Endothelial cell of umbilical vein (primary cell): ENCODE results near the gene NRARP. TPM values are rescaled to one million over a fixed set of nuclear protein-coding genes. Genes with fewer than 3 reads are reported as not detected.

Experiments used
- BruUV-seq: library from RNA; stranded (reverse); fragments of 400-500 nt; replicated peaks from 2 replicates; lab custom pipeline; 2021; lab: Mats Ljungman, UMichigan
- CTCF ChIA-PET: fragments of 300-600, 350-600 bp; sonication (Branson Sonifier 250); formaldehyde crosslinking; loops from one replicate; lab custom pipeline; 2021; ENCODE audit warnings: antibody characterized with exemption, inconsistent platforms; lab: Charles Lee
- POLR2A ChIA-PET: fragments of 300-600, 350-600 bp; sonication (Branson Sonifier 250); formaldehyde crosslinking; loops from one replicate; lab custom pipeline; 2021; ENCODE audit warnings: antibody characterized with exemption, inconsistent platforms; lab: Charles Lee
- DNase-seq: peaks from one replicate; pipeline ENCODE4 v3.0.0-alpha.2; 2011; ENCODE audit warnings: low read depth, low spot score
- FAIRE-seq: peaks from 2 replicates; lab custom pipeline; 2011; peaks lifted over from hg19 to GRCh38; lab: Jason Lieb, UNC
- H2AFZ ChIP-seq: 2 replicates; pipeline ENCODE4 v1.6.0; 2012; ENCODE audit warnings: low read depth, low read length, control low read depth, inconsistent platforms
- H3K27ac ChIP-seq: 2 replicates; pipeline ENCODE4 v1.5.1; 2011; ENCODE audit warnings: low read depth, mild to moderate bottlenecking, control low read depth, low read length, moderate library complexity; ENCODE audit not compliant: insufficient read depth
- H3K27me3 ChIP-seq, 2 experiments: 2 replicates each; pipeline versions ENCODE4 v1.6.0 to v1.6.1; 2011; ENCODE audit warnings: low read length in 2 of 2, mixed read lengths in 1 of 2; ENCODE audit not compliant: control insufficient read depth in 2 of 2, insufficient read depth in 2 of 2
- H3K36me3 ChIP-seq, 2 experiments: 2 replicates in 1 of 2; 3 replicates in 1 of 2; pipeline ENCODE4 v1.5.1; 2011; ENCODE audit warnings: low read length in 2 of 2, mild to moderate bottlenecking in 1 of 2, moderate library complexity in 1 of 2; ENCODE audit not compliant: control insufficient read depth in 2 of 2, insufficient read depth in 2 of 2; ENCODE audit errors: extremely low read depth in 1 of 2
- H3K4me1 ChIP-seq: 3 replicates; pipeline ENCODE4 v1.5.1; 2011; ENCODE audit warnings: mild to moderate bottlenecking, low read length; ENCODE audit not compliant: control insufficient read depth, insufficient read depth; ENCODE audit errors: extremely low read depth
- H3K4me2 ChIP-seq: 2 replicates; pipeline ENCODE4 v1.6.1; 2011; ENCODE audit warnings: low read length, control low read depth, mixed read lengths; ENCODE audit not compliant: insufficient read depth
- H3K4me3 ChIP-seq, 3 experiments: fragments of 200-600 bp in 1 of 3; sonication (generic), shearing (Covaris generic) in 1 of 3; replicated peaks in 1 of 3; 2 replicates each; pipeline ENCODE4 v1.5.1; 2011 to 2016; ENCODE audit warnings: control low read depth in 3 of 3, low read length in 3 of 3, mild to moderate bottlenecking in 2 of 3, inconsistent platforms in 1 of 3, low read depth in 1 of 3, moderate library complexity in 1 of 3; ENCODE audit not compliant: insufficient read depth in 1 of 3
- H3K79me2 ChIP-seq: 2 replicates; pipeline ENCODE4 v1.6.0; 2012; ENCODE audit warnings: low read length, inconsistent platforms; ENCODE audit not compliant: control insufficient read depth, insufficient read depth
- H3K9ac ChIP-seq: replicated peaks from 2 replicates; pipeline ENCODE3; 2011; ENCODE audit warnings: low read length, control low read depth; ENCODE audit not compliant: insufficient read depth; ENCODE audit errors: extremely low read depth
- H3K9me1 ChIP-seq: replicated peaks from 3 replicates; pipeline ENCODE4 v1.6.0; 2011; ENCODE audit warnings: mild to moderate bottlenecking, low read length; ENCODE audit not compliant: control insufficient read depth, insufficient read depth; ENCODE audit errors: extremely low read depth
- H3K9me3 ChIP-seq: replicated peaks from 2 replicates; pipeline ENCODE4 v1.5.1; 2012; ENCODE audit warnings: low read length, inconsistent platforms; ENCODE audit not compliant: control insufficient read depth, insufficient read depth
- H4K20me1 ChIP-seq: replicated peaks from 2 replicates; pipeline ENCODE3; 2011; ENCODE audit warnings: mild to moderate bottlenecking, low read length; ENCODE audit not compliant: control insufficient read depth, insufficient read depth; ENCODE audit errors: extremely low read depth
- CTCF ChIP-seq, 2 donors: IDR thresholded peaks; 1 replicate in 1 of 2; 2 replicates in 1 of 2; pipeline ENCODE4 v1.5.1; 2011; ENCODE audit warnings: low read length in 2 of 2, mild to moderate bottlenecking in 2 of 2, moderate library complexity in 2 of 2, control low read depth in 1 of 2, inconsistent platforms in 1 of 2, low read depth in 1 of 2; ENCODE audit not compliant: insufficient read depth in 1 of 2; ENCODE audit errors: extremely low read depth in 1 of 2
- EZH2 ChIP-seq: IDR thresholded peaks from 2 replicates; pipeline ENCODE4 v1.6.1; 2012; ENCODE audit warnings: borderline replicate concordance, low read depth, mild to moderate bottlenecking, moderate library complexity, low read length, inconsistent platforms; ENCODE audit not compliant: severe bottlenecking
- FOS ChIP-seq: IDR thresholded peaks from 2 replicates; pipeline ENCODE4 v1.6.1; 2011; ENCODE audit warnings: mild to moderate bottlenecking, low read length, moderate library complexity, borderline replicate concordance; ENCODE audit not compliant: insufficient read depth
- GATA2 ChIP-seq: IDR thresholded peaks from 2 replicates; pipeline ENCODE4 v1.7.0; 2011; ENCODE audit warnings: low read depth, mild to moderate bottlenecking, moderate library complexity, mixed read lengths, low read length; ENCODE audit not compliant: insufficient read length, insufficient read depth
- JUN ChIP-seq: IDR thresholded peaks from 2 replicates; pipeline ENCODE4 v1.6.1; 2011; ENCODE audit warnings: borderline replicate concordance, low read depth; ENCODE audit not compliant: insufficient read length, insufficient read depth
- MAX ChIP-seq: IDR thresholded peaks from 2 replicates; pipeline ENCODE4 v1.6.1; 2011; ENCODE audit not compliant: insufficient read depth, insufficient read length
- MYC ChIP-seq: IDR thresholded peaks from one replicate; pipeline ENCODE4 v1.6.1; 2011; ENCODE audit warnings: mild to moderate bottlenecking, low read depth, low read length
- POLR2A ChIP-seq: IDR thresholded peaks from 2 replicates; pipeline ENCODE4 v1.6.1; 2012; ENCODE audit warnings: low read depth, mild to moderate bottlenecking, control low read depth, low read length
- POLR2AphosphoS5 ChIP-seq: IDR thresholded peaks from 2 replicates; pipeline ENCODE4 v1.6.1; 2012; ENCODE audit warnings: low read depth, mild to moderate bottlenecking, control low read depth, low read length, moderate library complexity; ENCODE audit not compliant: insufficient read depth
- dilution Hi-C: fragments of 300-500 bp; cut with MboI; formaldehyde crosslinking; loops from one replicate; pipeline ENCODE4 v1.15.0; 2019; ENCODE audit warnings: low sequenced_read_pairs; ENCODE audit not compliant: extremely low pct_ligation_motif_present
- intact Hi-C: fragments of 100-400 bp; cut with micrococcal nuclease; formaldehyde crosslinking; loops from one replicate; pipeline ENCODE4 v1.10.0; 2022
- polyA plus RNA-seq, 4 experiments: library from polyadenylated mRNA; depleted of rRNA in 3 of 4; stranded (reverse) in 3 of 4; unstranded in 1 of 4; fragments of >200 nt; gene quantifications; 2 replicates each; pipeline versions ENCODE4 v1.2.1 to v1.2.3, GENCODE V29; 2011 to 2012; ENCODE audit warnings: missing spikeins in 1 of 4
- total RNA-seq: library from RNA; stranded (reverse); gene quantifications from 2 replicates; pipeline ENCODE4 v1.2.3, GENCODE V29; 2021

Gene NRARP
- total and polyA plus RNA-seq, 2 donors (not counting 3 experiments of a cell fraction or from before 2014, with no cell fraction given) = 50.0 to 72.9 TPM

- H3K4me2 ChIP-seq = no peak overlapping the region
- no peak overlapping the region for H3K27ac ChIP-seq
- no peak overlapping the region for H3K9ac ChIP-seq
- TF ChIP-seq FOS (no peak), POLR2AphosphoS5 (no peak), POLR2A (no peak), GATA2 (no peak), JUN (no peak), EZH2 (no peak), CTCF (IDR thresholded peaks at IDR 0.05; ENCODE audit: extremely low read depth in 1 of 2, insufficient read depth in 1 of 2, low read depth in 1 of 2, low read length in 2 of 2) (no peak), MAX (no peak), MYC (no peak)
- no peak overlapping the region for H3K4me3 ChIP-seq
- no peaks in the 10 kb centered on the region for H4K20me1 ChIP-seq
- no TSS peak for BruUV-seq
- dilution Hi-C loops = no loop called here
- peaks cover 42% of the 10 kb centered on the region for H3K79me2 ChIP-seq
- peaks cover 28% of the 10 kb centered on the region for H3K4me1 ChIP-seq
- peaks cover 10% of the 10 kb centered on the region in 2 experiments for H3K36me3 ChIP-seq
- H3K9me3 ChIP-seq = no peaks in the 10 kb centered on the region
- H3K9me1 ChIP-seq = no peaks in the 10 kb centered on the region
- DNase-seq = no peak
- POLR2A ChIA-PET = no interaction called here
- FAIRE-seq = no peak
- CTCF ChIA-PET = interaction anchor here (0.9 to 1.3 kb wide), 3 partner anchors 19 to 44 kb away, joined by 4 read pairs; partner anchors contain the start of gene NRARP
- H2AFZ ChIP-seq = no peak overlapping the region
- no peaks in the 10 kb centered on the region for H3K27me3 ChIP-seq
- intact Hi-C loops = no loop called here
Observed at GRCh38 chr9:137280474-137281344, 21.4 kb downstream of the NRARP start.
